Suppressor macrophage (primary cell): ENCODE results near the gene LINC00237.

Source experiments
- DNase-seq, 4 experiments: peaks; one replicate each; pipeline ENCODE4 v3.0.0-alpha.2; 2020 to 2022
- total RNA-seq, 17 experiments: gene quantifications; one replicate each; lab custom pipeline; 2026; ENCODE audit warnings: mixed read lengths in 6 of 17, inconsistent platforms in 3 of 17; lab: John Stamatoyannopoulos, UW

The LINC00237 gene
- total RNA-seq = 0 to 0.99 (median 0) reads per million in 17 experiments

DNA sequence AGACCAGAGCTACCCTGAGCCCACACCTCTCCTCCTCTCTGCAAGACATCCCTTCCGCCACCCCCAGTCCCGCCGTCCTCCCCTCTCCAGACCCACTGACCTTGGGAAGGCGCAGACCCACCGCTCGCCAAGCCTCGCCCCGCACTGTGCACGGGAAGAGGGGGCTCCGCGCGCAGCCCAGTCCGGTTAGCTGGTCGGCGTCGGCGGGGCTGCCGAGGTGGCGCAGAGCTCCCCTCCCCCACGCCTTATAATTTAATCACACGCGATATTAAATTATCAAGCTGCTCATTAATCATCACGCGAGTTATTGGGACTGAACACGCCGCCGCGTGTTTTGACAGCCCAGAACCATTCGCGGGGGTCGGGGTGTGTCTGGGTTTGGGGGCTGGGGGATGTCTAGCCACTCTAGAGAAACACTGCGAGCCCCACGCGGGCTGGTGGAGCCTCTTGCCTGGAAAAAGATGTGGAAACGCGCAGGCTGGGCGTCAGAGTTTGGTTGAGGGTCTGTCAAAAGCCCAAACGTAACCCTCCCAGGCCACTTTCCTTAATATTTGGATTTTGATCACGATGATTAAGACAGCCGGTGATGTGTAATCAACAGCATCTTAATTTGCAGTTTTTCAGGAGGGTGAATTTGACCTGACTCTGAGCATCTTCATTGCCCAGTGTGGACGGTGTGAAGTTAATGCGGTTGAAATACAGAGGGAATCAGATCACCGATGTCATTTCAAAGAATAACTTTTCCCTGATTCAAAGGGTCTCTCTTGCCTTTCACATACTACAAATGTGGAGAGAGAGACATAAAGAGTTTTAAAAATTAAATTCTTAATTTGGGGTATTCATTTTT lies at the start of gene LINC00237:
Gene LINC00237, minus strand, starts transcription at position 188 of the 847 bp plus-strand sequence.
- no peak for DNase-seq

DNA sequence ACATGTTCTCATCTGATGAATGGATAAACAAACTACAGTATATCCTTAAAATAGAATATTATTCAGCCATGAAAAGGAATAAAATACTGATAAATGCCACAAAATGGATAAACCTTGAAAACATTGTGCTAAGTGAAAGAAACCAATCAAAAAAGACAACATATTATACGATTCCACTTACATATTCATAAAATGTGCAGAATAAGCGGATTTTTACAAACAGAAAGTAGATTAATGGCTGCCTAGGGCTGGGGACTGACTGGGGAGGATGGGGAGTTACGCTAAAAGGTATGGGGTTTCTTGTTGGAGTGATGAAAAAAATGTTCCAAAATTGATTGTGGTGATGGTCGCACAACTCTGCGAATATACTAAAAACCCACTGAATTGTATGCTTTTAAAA lies 49.1 kb upstream of the LINC00237 start:
- no peak for DNase-seq

DNA sequence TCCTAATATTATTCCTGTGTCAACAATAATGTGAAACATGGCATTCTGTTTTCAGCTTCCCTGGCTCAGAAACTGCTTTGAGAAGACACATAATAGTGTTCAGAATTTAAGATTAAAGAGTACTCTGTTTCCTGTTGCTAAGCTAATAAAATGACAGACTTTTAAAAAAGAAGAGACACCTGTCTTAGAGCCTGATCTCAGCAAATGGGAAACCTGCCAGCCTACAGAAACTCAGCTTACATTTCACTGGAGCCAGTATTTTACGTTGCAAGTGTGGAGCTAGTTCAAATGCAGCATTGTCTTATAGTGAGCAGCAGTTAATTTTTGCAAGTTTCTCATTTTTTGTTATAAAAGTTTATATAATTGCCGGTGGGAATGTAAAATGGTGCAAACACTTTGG lies 48.5 kb upstream of the LINC00237 start:
- no peak for DNase-seq

DNA sequence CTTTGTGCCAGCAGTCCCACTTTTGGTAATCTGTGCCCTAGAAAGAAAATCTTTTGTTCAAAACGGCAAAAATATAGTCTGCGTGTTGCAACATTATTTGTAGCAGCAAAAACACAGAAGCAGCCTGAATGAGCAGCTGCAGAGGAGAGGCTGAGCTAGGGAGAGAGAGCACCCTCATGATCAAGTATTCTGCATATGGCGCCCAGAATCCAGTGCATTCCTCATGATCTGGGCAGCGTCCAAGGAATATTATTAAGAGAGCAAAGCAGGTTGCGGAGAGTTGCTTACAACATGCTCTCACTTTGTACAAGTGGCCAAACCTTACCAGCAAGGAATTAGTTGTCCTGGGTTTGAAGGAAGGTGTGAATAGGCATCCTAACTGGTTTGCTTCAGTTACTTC lies 45.6 kb upstream of the LINC00237 start:
- DNase-seq = no peak

DNA sequence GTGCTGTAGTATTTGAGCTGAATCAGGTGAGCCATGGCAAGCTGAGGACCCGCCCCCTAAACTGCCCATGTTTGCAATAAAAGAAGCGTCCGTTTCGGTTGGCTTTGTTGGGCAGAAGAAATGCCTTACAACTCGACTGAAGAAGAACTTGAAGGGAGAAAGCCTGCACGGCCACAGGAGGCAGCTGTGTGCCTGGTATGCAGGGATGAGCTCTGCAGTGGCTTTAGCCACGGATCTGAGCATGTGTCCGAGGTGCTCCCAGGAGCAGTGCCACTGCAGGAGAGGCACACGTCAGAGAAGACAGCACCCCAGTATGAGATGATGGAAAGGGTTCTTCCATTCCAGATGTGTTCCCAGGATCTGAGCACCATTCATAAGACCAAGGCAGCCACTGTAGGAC lies 43.2 kb upstream of the LINC00237 start:
- no peak for DNase-seq

DNA sequence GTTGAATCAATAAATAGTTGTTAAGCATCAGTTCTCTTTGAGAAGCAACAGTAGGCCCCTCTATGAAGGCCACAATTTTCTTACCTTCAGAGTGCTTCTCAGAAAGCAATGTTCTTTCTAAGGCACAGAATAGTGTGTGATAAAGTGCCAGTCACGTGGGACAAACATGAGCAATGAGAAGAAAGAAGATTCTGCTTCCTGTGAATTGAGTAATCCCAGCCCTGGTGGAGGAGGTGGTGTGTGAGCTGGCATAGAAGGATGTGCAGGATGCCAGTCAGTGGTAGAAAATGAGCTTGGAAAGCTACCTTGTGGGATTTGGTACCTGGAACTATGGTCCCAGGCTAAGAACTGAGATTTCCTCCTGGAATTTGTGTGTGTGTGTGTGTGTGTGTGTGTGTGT lies 41.4 kb upstream of the LINC00237 start:
- DNase-seq = peak in 1 of 4 experiments; percentile 15

DNA sequence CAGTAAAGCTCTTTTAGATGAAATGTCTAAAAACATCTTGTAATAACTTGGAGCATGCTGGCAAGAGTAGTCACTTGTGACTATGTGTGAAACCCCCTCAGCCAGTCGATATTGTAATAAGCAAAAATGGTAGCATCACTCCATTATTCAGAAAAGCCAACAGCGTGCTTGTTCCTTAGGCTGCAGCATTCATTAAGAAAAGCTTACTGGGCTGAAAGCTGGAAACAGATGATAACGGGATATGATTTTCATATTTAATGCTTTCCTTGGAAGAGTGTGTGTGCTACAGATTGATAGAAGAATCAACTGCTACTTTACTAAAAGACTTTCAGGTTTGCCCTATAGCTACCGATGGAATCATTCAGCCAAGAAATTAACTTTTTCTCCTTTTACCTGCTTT lies 40.1 kb upstream of the LINC00237 start:
- DNase-seq = no peak

DNA sequence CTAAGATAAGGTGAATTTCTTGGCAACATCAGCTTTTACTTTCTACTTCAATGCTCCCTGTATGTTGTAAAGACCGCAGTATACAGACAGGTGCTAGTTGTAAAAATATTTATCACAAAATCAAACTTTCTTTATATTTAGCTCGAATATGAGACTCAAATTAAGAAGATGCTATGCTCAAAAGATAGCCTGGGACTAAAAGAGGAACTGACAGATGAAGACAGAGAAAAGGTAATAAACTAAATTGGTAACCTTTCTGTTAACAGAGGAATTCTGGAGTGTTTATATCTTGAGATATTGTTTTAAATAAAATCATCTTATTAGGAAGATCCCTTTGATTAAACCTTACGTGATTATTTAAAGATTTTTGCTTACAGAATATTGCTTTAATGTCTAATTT lies 39.3 kb upstream of the LINC00237 start:
- DNase-seq = no peak

DNA sequence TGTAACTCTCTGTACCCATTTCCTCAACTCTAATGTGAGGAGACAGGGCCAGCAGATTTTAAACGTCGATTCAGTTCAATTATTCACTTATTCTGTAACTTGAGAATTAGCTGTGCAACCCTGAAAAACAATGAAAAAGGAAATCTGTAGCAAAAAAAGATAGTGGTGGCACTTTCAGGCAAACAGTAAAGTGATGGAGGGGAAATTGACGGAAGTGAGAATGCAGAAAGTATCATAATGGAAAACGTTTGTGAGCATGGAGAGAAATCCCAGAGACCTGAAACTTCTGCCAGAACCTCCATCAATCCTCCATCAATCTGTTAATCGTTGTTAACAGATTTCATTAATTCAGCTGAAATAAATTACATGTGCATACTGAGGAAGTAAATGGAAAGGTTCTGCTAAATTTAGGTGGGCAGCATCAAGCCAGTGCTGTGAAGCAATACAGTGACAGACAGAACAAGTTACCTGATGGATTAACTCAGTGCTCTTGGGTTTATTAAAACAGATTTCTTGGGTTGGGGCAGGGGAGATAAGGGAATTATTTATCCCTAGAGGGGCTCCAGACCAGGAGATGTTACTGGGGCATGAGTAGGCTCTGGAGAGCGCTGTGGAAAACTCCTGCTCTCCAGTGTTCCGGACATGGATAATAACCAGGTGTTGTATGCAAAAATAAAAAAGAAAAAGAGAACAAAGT lies 37.2 kb upstream of the LINC00237 start:
- DNase-seq = no peak

DNA sequence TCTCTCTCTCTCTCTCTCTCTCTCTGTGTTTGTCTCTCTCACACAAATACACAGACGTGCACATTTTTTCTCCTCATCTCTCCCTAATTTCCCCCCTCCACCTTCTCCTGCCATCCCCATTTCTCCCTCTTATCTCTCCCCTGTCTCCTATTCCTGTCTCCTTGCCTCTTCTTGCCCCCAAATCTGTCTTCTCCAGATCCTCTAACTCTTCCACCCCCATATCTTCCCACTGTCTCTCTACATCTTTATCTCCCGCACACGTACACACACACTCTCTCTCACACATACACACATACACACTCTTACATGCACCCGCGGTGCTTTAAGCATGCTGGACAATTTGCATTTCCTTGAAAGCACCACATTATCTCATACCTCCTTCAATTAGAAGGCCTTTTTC lies 35.7 kb upstream of the LINC00237 start:
- no peak for DNase-seq

DNA sequence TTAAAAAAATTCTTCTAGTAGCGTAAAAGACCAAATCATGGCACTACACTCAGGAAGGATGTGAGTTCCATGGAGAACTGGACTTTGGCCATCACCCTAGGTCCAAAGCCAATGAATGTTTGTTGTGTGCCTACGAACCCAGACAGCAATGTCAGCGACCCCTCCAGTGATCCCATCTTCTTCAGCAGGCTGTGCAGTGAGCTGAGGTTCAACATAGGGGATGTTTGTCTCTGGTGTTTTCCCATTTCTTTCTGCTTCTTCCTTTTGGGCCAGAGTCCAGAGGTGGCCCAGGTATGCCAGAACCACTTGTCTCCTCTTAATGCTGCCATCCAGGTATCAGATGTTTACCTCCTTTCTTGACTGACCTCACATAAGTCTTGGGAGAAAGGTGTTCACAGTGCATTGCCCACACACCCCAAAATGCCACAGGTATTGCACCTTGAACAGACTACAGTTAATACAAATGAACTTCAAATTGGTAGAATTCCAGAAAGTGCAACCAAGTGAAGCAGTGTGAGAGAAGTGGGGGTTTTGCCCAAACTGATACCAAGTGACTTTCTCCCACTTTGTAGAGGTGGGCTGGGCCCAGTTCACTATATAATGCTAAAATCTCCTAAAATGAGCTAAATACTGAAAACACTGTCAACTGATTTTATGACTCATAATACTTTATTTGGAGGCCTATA lies 33.9 kb upstream of the LINC00237 start:
- DNase-seq = no peak

DNA sequence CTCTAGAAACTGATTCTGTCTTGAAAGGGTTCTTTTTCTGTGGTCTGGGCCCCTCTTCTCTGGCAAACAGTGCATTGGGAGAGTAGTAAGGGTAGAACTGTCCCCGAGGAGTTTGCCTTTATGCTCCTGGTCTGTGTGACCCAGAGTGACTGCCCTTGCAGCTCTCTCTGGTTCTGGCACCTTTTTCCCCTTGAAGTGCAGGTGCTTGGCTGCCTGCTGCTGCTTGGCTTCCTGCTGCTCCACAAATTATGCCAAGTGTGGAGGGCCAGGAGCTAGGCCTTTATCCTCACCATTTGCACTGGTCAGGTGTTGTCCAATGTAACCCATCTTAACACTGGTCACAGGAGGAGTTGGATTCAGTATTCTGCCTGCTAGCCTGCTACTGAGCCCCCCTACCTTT lies 30.9 kb upstream of the LINC00237 start:
- no peak for DNase-seq

DNA sequence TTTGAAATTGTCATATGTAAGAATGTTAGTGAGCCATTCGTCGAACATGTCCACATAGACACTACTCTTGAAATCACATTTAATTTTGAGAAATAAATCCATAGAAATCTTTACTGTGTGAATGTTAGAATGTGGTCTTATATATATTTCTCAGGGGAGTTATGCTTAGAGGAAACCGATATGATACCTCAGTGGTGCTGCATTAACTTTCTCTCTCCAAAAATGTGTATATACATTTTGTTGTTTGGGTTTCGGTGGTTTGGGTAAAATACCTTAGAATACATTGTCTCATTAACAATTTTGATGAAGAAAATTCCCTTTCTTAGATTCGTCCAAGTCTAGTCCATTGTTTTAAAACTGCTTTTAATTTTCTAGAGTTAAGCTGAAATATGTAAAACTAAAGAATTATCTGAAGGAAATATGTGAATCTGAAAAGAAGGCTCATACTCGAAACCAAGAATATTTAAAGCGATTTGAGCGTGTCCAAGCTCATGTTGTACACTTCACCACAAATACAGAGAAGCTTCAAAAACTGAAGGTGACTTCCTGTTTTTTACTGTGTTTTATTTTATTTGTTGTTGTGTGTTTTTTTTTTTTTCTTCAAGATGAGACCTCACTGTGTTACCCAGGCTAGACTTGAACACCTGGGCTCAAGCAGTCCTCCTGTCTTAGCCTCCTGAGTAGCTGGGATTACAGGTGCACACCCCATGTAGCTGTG lies 30.0 kb upstream of the LINC00237 start:
- DNase-seq = no peak

DNA sequence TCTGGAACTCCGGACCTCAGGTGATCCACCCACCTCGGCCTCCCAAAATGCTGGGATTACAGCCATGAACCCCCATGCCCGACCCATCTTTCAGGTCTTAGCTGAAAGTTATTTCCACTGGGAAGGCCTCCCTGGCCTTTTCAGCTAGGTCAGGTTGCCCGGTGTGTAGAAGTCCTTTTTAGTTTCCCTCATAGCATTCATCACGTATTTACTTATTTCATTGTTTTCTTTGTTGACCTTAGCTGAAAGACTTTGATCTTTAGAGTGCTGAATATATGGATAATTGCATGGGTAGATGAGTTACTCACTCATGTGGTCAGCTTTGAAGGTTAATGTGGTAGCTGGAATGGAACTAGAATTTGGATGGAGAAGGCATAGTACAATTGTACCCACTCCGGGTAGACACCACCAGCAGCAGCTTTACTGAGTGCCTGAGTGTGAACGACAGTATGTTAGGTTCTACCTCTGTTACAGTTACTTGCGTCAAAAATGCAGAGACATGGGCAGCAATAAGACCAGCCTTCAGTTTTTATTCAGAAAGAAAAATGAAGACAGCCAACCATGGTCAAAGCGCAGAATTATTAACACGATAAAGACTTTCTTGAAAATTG lies 28.8 kb upstream of the LINC00237 start:
- DNase-seq = no peak

DNA sequence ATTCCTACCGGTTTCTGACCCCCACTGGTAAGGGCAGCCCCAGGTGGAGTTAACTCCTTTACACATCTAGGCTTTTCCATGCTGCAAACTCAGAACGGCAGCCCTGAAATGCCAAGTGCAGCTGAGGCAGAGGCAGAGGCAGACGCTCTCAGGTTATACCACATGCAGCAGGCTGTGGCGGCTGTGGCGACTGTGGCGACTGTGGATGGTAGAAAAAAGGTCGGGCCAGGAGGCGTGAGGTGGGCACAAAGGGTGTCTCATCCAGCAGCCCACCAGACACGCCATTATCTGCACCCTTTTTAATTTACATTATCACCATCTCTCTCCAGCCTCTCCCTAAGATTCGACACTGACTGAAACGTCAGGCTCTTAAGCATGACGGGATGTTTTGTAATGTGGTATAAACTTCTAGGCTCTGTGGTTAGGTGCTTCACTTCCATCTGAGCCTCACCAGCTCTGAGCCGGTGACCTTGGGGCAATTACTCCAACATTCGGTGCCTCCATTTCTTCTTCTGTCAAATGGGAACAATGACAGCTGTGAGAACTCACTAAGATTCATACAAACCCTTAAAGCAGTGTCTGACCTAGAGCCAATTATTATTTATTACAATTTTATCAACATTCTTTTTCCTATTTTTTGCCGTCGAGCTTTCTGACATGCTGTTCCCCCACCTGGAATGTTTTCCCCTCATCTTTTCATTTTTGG lies 27.9 kb upstream of the LINC00237 start:
- no peak for DNase-seq

DNA sequence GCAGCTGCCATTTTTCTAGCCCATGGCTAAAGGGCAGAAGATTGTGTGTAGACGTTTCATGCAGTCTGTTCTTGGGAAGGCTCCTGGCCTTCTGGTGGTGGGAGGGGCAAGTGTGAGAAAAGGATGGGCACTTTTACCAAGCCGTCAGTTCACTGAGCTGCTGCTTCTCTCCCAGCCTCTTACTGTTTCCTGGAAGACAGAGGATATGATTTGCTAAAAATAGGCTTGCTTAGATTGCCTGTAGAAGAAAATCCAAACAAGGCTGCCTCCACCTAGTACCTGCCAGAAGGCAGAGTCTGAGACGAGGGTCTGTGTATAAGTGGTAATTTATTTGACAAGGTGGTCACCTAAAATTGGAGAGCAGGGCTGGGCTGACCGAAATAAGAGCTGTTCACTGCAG lies 27.2 kb upstream of the LINC00237 start:
- DNase-seq = no peak

DNA sequence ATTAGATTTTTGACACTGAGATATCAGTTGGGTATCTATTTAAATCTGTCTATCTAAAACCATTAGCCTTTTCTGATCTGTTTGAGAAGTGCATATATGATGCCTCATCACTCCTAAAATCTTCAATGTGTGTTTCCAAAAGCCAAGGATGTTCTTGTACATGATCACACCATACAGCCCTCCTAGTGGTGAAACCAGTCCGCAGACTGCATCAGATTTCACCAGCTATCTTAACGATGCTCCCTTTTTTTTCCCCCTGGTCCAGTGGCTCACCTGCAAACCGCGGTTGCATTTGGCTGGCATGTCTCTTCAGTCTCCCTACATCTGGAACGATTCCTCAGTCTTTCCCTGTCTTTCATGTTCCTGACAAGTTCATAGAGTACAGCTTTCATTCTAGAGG lies 23.7 kb upstream of the LINC00237 start:
- no peak for DNase-seq

DNA sequence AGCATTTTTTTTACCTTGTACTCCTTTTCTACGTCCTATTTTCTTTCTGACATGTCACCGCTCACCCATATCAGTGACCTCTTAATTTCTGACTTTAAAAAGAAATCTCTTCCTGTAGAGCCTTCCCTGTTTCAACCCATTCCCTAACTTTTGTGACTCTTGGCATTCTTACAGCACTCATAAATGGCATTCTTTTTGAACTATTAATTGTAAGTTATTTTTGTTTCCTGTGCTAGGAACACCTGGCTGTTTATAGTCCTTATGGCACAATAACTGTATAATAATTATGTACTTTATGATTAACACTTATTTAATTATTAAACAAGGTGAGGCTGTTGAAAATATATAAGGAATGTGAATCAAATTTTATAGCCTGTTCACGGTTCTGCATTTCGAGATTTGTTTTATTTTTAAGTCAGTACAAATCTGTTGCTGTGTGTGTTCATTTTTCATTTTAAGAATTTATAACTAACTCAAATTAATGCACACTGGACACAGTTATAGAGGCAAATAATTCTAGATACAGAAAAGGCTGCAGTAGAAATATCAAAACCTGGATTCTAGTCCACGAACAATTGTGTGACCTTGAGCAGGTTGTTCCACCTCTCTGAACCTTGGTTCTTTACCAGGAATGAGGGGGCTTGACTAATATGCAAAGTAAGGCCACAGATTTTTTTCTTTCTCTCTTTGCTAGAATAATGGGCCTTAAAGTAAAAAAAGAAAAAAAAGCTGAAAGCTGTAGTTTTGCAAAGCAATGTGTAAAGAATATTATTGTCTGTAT lies 21.2 kb upstream of the LINC00237 start:
- DNase-seq = no peak

DNA sequence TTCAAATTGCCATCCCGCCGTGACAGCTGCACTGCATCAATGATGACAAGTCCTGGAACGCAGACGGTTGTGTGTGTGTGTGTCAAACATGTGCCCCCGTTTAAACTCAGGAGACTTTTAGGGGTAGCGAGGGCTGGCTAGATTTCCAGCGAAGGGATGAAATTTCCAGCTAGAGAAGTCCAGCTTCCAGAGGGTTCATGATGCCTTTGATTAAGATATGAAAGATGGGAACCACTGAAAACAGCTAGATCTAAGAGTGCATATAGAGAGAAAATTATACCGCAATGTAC lies 20.4 kb upstream of the LINC00237 start:
- no peak for DNase-seq

DNA sequence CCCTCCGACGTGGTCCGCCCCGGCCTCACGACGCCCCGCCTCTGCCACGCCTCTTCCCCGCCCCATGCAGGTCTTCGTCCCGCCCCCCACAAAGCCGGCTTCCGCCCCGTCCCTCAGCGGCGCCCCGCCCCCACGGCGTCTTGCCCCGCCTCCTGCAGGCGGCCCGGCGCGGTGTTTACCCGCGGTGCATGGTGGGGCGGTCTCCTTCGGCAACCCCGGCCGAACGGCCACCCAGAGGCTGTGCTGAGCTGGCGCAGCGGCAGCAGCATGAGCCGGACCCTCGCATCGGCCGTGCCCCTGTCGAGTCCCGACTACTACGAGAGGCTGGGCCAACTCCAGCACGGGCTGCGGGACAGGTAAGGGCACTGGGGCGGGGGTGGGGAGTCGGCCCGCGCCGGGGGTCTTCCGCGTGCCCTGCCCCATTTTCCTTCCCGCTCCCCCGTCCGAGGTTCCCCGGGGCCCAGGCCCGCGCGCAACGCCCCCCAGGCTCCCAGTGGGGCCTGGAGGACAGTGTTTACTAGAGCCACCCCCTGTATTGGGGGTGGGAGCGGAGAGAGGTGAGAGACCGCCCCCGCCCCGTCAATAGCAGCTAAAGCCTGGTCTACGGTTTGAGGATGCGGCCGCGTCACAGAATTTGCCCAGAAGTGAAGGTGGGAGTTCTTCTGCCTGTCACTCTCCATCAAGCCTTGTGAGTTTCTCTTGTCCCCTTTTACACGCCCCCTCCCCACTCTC lies 19.9 kb upstream of the LINC00237 start, which contains the start of gene KIZ:
Gene KIZ, plus strand, starts transcription at position 234 of the 732 bp plus-strand sequence. Its CDS starts 34 bp downstream, at position 268.
- peak; percentile 97 to 99 (median 98) for DNase-seq
